Ishikawa (cell line): ENCODE measurements around the gene SLC7A14.

ENCODE experiments used
- CEBPB ChIP-seq: IDR thresholded peaks from 2 replicates; pipeline ENCODE4 v1.6.1; 2012
- CREB1 ChIP-seq: IDR thresholded peaks from 2 replicates; pipeline ENCODE4 v1.6.1; 2012; ENCODE audit warnings: low read depth
- EGR1 ChIP-seq: IDR thresholded peaks from 2 replicates; pipeline ENCODE4 v1.6.1; 2012
- FOXM1 ChIP-seq: IDR thresholded peaks from 2 replicates; pipeline ENCODE4 v1.6.1; 2012; ENCODE audit warnings: low read depth, borderline replicate concordance
- MAX ChIP-seq: IDR thresholded peaks from 2 replicates; pipeline ENCODE4 v1.6.1; 2012
- NFIC ChIP-seq: IDR thresholded peaks from 2 replicates; pipeline ENCODE4 v1.6.1; 2012
- RAD21 ChIP-seq: IDR thresholded peaks from 2 replicates; pipeline ENCODE4 v1.6.1; 2012; ENCODE audit warnings: low read depth
- REST ChIP-seq: IDR thresholded peaks from 2 replicates; pipeline ENCODE4 v1.6.1; 2012; ENCODE audit warnings: low read depth, mild to moderate bottlenecking
- TAF1 ChIP-seq: IDR thresholded peaks from 2 replicates; pipeline ENCODE4 v1.6.1; 2012; ENCODE audit warnings: low read depth, mild to moderate bottlenecking
- TCF12 ChIP-seq: IDR thresholded peaks from 2 replicates; pipeline ENCODE4 v1.6.1; 2012; ENCODE audit warnings: low read depth
- TEAD4 ChIP-seq: IDR thresholded peaks from 2 replicates; pipeline ENCODE4 v1.6.1; 2012
- USF1 ChIP-seq: IDR thresholded peaks from 2 replicates; pipeline ENCODE4 v1.6.1; 2012
- YY1 ChIP-seq: IDR thresholded peaks from 2 replicates; pipeline ENCODE4 v1.6.1; 2012; ENCODE audit warnings: low read depth
- ZBTB7A ChIP-seq: IDR thresholded peaks from 2 replicates; pipeline ENCODE4 v1.6.1; 2012; ENCODE audit warnings: low read depth

Gene SLC7A14

GRCh38 chr3:170426240-170426797 lies 159.6 kb downstream of the SLC7A14 start:
- TF ChIP-seq MAX = no peak
- no peak for TF ChIP-seq CREB1
- no peak for TF ChIP-seq ZBTB7A
- no peak for TF ChIP-seq TCF12
- no peak for TF ChIP-seq RAD21
- no peak for TF ChIP-seq FOXM1
- TF ChIP-seq EGR1 = no peak

- TF ChIP-seq NFIC (no peak), TEAD4 (no peak)
Measured at GRCh38 chr3:170425491-170426239, 160.2 kb downstream of the SLC7A14 start.

GRCh38 chr3:170424879-170425278 lies 161.0 kb downstream of the SLC7A14 start:
- TF ChIP-seq MAX (no peak), CEBPB (no peak), YY1 (no peak)

- TF ChIP-seq TAF1 = no peak
- no peak for TF ChIP-seq EGR1
- TF ChIP-seq NFIC = no peak
- no peak for TF ChIP-seq TEAD4
- no peak for TF ChIP-seq CEBPB
- TF ChIP-seq YY1 = no peak
- TF ChIP-seq ZBTB7A = no peak
- TF ChIP-seq FOXM1 = no peak
Measured at GRCh38 chr3:170423001-170423615, 162.8 kb downstream of the SLC7A14 start.

GRCh38 chr3:170421758-170422157 lies 164.1 kb downstream of the SLC7A14 start:
- TF ChIP-seq CEBPB (no peak), TCF12 (no peak), REST (no peak), RAD21 (no peak), CREB1 (no peak), ZBTB7A (no peak), TEAD4 (no peak), YY1 (no peak), USF1 (no peak), EGR1 (no peak), MAX (no peak), FOXM1 (no peak)

- TF ChIP-seq TAF1 = no peak
- no peak for TF ChIP-seq RAD21
- no peak for TF ChIP-seq NFIC
- no peak for TF ChIP-seq REST
- no peak for TF ChIP-seq EGR1
Measured at GRCh38 chr3:170421111-170421641, 164.7 kb downstream of the SLC7A14 start.

GRCh38 chr3:170420307-170420821 lies 165.5 kb downstream of the SLC7A14 start:
- no peak for TF ChIP-seq CEBPB
- no peak for TF ChIP-seq ZBTB7A
- no peak for TF ChIP-seq EGR1
- no peak for TF ChIP-seq YY1
- TF ChIP-seq CREB1 = no peak
- no peak for TF ChIP-seq NFIC
